Stimulated activated CD4-positive, alpha-beta T cell treated with anti-CD3 and anti-CD28 coated beads, Interleukin-12 subunit alpha, Interleukin-12 subunit beta, amount 100 ng/mL, for 24 hours (primary cell): Measurements from ENCODE around the gene SUPT3H.
"Not testable (repeated sequence)": the region's sequence is repeated elsewhere in the genome, so short reads cannot be mapped to it uniquely, and the experiment has no call there.

Source experiments
- DNase-seq, 2 experiments: peaks; one replicate each; pipeline ENCODE4 v3.0.0-alpha.2; 2020; ENCODE audit warnings: low read depth in 2 of 2

SUPT3H gene

DNA sequence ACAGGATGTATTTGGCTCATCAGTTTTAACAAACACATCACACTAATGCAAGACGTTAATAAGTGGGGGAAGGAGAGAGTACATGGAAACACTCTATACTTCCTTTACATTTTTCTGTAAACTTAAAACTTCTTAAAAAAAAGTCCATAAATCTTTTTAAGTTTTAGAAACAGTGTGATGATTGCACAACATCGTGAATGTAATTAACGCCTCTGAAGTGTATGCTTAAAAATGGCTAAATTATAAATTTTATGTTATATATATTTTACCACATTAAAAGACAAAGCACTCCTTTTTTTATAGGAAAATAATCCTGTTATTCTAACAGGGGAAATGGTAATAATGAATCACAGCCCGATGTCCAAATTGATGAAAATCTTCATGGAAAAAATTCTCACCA, 193.7 kb downstream of the SUPT3H start:
- no peak for DNase-seq

DNA sequence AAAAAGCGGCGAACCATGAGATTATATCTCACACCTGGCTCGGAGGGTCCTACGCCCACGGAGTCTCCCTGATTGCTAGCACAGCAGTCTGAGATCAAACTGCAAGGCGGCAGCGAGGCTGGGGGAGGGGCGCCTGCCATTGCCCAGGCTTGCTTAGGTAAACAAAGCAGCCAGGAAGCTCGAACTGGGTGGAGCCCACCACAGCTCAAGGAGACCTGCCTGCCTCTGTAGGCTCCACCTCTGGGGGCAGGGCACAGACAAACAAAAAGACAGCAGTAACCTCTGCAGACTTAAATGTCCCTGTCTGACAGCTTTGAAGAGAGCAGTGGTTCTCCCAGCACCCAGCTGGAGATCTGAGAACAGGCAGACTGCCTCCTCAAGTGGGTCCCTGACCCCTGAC, 201.4 kb downstream of the SUPT3H start:
- DNase-seq = not testable (repeated sequence)

DNA sequence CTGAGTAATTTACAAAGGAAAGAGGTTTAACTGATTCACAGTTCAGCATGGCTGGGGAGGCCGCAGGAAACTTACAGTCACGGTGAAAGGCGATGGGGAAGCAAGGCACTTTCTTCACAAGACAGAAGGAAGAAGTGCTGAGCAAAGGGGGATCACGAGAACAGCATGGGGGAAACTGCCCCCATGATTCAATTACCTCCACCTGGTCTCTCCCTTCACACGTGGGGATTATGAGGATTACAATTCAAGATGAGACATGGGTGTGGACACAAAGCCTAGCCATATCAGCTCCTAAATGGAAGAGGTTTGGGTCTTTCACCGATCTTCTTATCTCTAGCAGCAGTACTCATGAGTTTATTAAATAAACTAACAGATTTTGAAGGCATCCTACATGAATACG, 202.5 kb downstream of the SUPT3H start:
- DNase-seq = no peak

DNA sequence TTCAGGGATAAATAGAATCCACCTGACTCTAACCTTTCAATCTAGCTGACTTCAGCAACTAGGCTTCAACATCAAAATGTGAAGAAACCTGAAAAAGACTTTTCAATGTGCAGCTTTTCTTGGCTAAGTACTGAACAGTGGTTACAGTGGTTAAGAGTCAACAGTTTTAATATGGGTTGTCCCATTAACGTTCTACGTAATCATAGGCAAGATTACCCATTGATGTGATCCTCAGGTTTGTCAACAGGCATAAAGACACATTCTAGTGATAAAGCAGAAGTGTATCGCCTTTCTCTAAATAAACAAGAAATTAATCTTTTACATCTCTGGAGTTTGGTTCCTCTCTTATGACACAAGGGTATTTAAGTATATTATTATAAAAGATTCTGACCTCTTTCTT, 203.7 kb downstream of the SUPT3H start:
- no peak for DNase-seq

- no peak for DNase-seq
These were observed 206.4 kb downstream of the SUPT3H start for GRCh38 chr6:45171380-45171779.

DNA sequence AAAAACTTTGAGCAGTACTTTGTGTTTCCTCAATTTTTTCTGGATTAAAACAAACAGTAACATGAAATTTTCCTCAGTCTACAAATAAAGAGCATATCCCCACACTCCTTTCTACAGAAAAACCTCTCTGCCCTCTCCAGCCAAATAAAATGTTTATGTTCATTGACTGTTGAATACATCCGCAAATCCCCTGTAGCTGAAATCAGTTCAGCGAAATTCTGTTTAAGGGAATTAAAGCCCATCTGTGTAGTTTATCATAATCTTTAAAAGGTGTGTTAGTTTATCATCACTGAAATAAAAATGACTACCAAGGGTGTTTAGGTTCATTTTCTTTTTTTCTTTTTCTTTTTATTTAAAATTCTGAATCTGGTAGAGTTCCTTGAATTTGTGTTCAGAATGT, 207.4 kb downstream of the SUPT3H start:
- no peak for DNase-seq

DNA sequence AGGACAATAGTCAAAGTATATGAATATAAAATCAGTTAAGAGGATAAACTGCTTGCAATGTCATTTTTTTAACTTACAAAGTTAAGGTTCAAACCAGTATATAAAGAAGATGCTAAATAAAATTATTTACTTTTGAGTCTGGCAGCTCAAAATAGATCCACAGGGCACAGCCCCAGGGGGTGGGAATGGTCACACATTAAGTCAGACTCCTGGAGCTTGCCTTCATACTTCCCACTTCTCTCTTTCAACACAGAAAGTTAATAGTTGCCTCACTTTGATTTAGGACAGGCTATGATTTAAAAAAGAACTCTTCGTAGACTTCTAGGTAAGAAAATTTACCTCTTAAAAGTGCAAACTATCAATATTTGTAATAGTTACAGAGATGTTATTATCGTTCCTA, 207.9 kb downstream of the SUPT3H start:
- no peak for DNase-seq

GRCh38 chr6:45163952-45164766, 213.6 kb downstream of the SUPT3H start:
- DNase-seq = no peak

- no peak for DNase-seq
These were observed 217.4 kb downstream of the SUPT3H start for GRCh38 chr6:45160305-45160704.

- no peak for DNase-seq
These were observed 221.7 kb downstream of the SUPT3H start for GRCh38 chr6:45156075-45156474.

DNA sequence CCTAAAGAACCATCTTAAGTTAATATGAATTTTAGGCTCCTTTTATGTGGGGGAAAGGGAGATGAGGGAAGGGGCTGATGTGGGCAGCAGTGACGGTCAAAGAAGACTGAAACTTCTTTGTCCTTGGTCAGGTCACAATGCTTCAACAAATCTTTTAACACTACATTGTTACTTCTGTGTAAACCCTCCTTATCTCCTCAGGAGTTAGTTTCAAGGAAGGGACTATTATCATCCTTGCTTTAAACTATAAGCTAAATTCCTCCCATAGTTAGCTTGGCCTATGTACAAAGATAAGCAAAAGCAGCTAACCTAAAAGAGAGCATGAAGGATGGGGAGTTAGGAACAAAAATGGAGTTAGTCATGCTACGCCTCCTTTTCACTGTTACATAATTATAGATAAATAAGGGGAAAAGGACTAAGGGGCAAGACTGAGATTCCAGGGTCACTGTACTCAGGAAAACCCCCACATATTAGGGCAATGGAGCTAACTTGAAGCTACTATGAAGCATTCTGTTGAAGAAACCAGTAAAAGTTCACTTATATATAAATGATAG, 222.3 kb downstream of the SUPT3H start:
- no peak for DNase-seq

DNA sequence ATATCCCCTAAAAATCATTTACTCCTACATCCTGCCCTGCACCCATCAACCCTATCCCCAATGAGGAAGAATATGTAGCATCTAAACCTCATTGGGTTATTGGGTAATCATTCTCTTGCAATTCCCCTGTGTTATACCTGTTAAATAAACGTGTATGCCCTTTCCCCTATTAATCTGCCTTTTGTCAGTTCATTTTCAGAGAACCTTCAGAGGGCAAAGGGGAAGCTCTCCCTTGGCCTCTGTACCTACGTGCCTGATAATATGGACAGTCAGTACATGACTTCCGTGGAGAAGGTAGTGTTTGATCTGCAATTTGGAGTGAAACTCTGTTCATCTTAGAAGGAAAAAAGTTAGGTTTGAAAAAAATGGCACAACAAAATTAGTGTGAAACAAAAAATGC, 223.1 kb downstream of the SUPT3H start:
- no peak for DNase-seq

DNA sequence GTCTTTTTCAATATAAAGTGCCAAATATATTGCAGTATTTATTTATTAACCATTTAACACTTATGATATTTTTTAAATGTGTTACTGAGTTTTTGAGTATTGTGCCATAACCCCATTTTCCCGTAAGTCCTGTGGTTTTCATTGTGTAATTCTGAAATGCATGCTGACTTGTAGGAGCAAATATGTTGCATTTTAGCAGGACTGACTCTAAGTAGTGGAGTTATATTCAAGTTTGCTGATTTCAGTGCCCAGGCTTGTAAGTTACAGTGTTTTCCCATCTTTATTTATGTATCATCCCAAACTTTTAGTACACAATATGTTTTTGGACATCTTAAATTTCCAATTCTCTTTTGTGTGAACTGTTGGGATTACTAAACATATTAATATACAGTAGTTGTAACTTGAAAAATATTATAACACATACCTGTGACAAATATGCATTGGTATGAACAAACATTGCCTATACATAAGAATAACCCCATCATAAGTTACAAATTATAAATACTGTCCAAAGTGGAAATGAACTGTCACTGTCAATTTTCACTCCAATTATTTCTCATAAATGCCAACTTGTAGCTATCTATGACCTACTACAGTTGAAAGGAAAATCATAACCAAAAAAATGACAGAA, 228.9 kb downstream of the SUPT3H start:
- DNase-seq = no peak

DNA sequence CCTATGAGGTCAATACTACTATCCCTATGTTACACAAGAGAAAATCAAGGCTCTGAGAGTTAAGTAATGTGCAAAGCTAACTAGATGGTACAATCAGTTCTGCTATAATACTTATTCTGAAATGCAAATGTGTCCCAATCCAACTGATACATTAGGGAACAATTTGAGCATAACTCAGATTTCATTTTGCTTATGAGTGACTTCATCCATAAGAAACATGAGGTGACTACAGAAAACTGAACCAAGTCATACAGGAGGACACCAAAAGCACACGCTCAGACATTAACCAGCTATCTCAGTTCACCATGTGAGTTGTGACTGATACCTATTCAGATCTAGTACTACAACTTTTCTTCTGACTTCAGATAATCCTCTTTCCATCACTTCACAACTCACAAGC, 229.5 kb downstream of the SUPT3H start:
- no peak for DNase-seq

- not testable (repeated sequence) for DNase-seq
These were observed 232.1 kb downstream of the SUPT3H start for GRCh38 chr6:45145658-45146057.

- no peak for DNase-seq
These were observed 239.0 kb downstream of the SUPT3H start for GRCh38 chr6:45138765-45139164.

- DNase-seq = no peak
These were observed 241.2 kb downstream of the SUPT3H start for GRCh38 chr6:45136495-45136894.

- no peak for DNase-seq
These were observed 245.0 kb downstream of the SUPT3H start for GRCh38 chr6:45132658-45133294.

DNA sequence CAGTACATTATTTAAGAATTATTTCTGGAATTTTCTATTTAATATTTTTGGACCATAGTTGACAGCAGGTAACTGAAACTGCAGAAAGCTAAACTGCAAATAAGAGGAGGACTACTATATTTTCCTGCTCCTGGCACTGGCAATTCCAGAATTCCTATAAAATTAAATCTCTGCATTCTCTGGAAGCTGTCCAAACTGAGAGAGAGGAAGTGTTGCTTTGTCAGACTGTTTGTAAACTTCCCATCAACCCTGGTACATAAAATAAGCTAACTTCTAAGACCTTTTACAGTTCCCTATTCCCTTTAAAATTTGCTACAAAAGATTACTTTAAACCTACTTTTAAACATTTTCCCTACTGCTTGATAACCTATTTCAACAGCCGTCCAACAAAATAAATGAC, 245.7 kb downstream of the SUPT3H start:
- DNase-seq = no peak

DNA sequence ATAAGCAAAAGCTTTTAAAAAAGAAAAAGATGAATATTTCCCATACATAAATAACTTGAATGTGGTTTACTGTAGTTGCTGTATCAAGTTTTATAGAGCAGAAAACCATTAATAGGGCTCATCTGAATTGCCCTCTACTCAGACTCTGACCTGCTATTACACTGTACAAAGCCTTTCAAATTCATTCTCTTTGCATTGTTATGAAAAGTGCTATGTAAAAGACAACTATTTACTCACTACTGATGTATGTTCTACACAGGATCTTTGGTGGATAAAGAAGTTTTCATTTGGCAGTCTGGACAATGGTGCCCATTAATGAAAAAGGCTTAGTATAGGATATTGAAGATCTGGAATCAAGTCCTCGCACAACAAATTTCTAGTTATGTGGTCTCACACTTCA, 248.7 kb downstream of the SUPT3H start:
- no peak for DNase-seq

- DNase-seq = no peak
These were observed 250.5 kb downstream of the SUPT3H start for GRCh38 chr6:45127185-45127584.

DNA sequence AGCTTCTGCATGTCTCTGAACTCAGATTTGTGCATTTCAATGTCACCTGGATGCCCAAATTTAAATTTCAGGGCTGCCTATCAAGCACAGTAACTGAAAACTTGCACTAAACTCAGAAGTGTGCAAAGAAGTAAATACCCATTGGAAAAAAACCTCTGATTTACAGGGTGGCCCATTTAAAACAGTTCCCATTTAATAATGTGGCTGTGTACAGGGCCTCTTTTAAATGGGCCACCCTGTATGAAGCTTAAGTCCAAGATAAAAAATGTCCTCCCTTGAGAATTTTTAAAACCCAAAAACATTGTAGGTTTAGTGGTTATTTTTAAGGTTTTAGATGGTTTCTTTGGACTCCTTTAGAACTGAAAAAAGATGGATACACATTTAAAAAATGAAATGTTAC, 251.7 kb downstream of the SUPT3H start:
- DNase-seq = no peak

DNA sequence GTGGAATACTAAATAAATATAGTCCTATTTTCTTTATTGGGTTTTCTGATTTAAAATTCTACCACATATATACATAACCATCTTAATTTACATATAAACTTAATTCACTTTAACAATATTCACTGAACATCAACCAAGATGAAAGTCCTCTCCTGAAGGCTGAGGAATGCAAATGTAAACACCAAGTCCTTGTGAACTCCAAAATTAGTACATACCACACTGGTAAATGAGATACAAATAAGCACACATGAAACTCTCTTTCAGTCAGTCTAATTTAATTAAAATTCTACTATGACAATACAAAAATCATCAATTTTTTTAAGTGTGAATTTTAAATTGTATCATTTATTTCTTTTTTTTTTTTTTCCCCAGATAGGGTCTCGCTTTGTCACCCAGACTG, 254.7 kb downstream of the SUPT3H start:
- no peak for DNase-seq
